A549 (cell line): ENCODE results near the gene CYP2A6.
A peak's percentile ranks its signal among the peaks of the same experiment; 100 is the strongest.

Experiments used
- BHLHE40 ChIP-seq: IDR thresholded peaks from 2 replicates; pipeline ENCODE4 v1.6.1; 2012; ENCODE audit warnings: low read depth, low read length, inconsistent platforms
- CTCF ChIP-seq: fragments of >200 bp; sonication (Bioruptor Twin); formaldehyde crosslinking; IDR thresholded peaks from 3 replicates; pipeline ENCODE4 v1.5.1; 2016
- EP300 ChIP-seq, 2 experiments: fragments of >200 bp; sonication (Bioruptor Twin); formaldehyde crosslinking; IDR thresholded peaks; 2 replicates in 1 of 2; 3 replicates in 1 of 2; pipeline ENCODE4 v1.6.1; 2016 to 2017
- ESRRA ChIP-seq: fragments of 150-350 bp; IDR thresholded peaks from 2 replicates; pipeline ENCODE4 v1.6.1; 2014; ENCODE audit warnings: mild to moderate bottlenecking, low read length, borderline replicate concordance
- HMGXB4 ChIP-seq: fragments of 250-450 bp; sonication (Bioruptor Pico); IDR thresholded peaks from 2 replicates; pipeline ENCODE4 v1.5.0; 2021; ENCODE audit warnings: mild to moderate bottlenecking, moderate library complexity, borderline replicate concordance
- JUN ChIP-seq, 2 experiments: fragments of >200 bp; sonication (Bioruptor Twin); formaldehyde crosslinking; IDR thresholded peaks; 2 replicates in 1 of 2; 3 replicates in 1 of 2; pipeline ENCODE4 v1.6.1; 2016 to 2017
- MYC ChIP-seq: IDR thresholded peaks from 2 replicates; pipeline ENCODE4 v1.6.1; 2012; ENCODE audit warnings: mild to moderate bottlenecking, inconsistent platforms, low read length, improper control_type of control experiment, borderline replicate concordance
- NR3C1 ChIP-seq: fragments of >200 bp; sonication (Bioruptor Twin); formaldehyde crosslinking; IDR thresholded peaks from 3 replicates; pipeline ENCODE4 v1.6.1; 2017
- POLR2A ChIP-seq: IDR thresholded peaks from 2 replicates; pipeline ENCODE4 v1.6.1; 2012; ENCODE audit warnings: mild to moderate bottlenecking, low read length
- REST ChIP-seq: fragments of 200-600 bp; sonication (generic); IDR thresholded peaks from 2 replicates; pipeline ENCODE4 v1.6.1; 2016; ENCODE audit warnings: antibody characterized with exemption, mild to moderate bottlenecking, moderate library complexity
- USF2 ChIP-seq: fragments of 450-650 bp; IDR thresholded peaks from 2 replicates; pipeline ENCODE4 v1.6.1; 2014; ENCODE audit warnings: antibody characterized with exemption

- TF ChIP-seq CTCF (no peak), NR3C1 (no peak), MYC (no peak), USF2 (no peak), ESRRA (no peak), POLR2A (no peak), BHLHE40 (no peak), JUN (IDR thresholded peaks at IDR 0.05) (0 out of 5 replicates have a peak, but pooled peaks of 1 of the 2 experiments have one; percentile 29), REST (no peak), HMGXB4 (CRISPR knock-in tag) (no peak), EP300 (IDR thresholded peaks at IDR 0.05) (no peak)
Observed at GRCh38 chr19:40808021-40808325, 42.3 kb downstream of the CYP2A6 start.
